ENCODE results near the gene GRIK1.
A peak's percentile ranks its signal among the peaks of the same experiment; 100 is the strongest.

The GRIK1 gene

DNA sequence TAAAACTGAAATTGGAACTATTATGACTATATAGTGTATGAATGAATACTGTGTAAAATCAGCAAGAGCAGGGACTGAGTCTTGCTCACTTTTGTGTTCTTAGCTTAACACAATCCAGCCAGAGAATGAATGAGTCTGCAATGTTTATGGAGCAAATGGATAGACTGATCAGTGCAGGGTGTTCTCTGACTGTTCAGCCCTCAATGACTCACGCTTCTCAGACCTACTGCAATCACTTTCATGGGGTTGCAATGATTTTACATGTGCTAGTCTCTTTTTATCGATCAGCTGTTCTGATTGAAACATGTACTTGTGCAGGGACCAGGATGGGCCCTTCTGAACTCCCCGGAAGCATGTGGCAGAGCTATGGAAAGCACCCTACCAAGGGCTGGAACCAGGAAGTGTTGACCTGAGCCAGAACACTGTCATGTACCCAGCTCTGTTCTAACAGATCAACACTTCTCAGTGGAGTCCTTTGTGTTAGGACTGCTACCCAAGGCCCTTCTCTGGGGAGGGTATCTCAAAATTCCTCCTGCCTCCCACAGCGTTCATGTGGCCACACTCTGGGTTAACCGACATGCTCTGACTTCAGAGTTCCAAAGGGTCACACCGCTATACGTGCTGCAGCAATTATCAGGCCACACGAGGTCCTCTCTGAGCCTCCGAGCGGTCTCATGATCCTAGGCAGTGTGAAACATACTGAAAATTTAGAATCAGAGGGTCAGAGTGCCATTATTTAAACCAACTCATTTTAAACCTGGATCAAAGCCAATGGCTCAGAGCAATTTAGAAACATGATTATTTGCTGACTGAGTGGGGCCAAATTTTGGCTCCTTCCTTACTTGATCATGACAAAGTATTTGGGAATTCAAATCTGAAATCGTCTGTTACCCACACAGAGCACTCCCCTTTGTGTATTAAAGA, 35.2 kb downstream of the GRIK1 start:
- DNase-seq: no peak

DNA sequence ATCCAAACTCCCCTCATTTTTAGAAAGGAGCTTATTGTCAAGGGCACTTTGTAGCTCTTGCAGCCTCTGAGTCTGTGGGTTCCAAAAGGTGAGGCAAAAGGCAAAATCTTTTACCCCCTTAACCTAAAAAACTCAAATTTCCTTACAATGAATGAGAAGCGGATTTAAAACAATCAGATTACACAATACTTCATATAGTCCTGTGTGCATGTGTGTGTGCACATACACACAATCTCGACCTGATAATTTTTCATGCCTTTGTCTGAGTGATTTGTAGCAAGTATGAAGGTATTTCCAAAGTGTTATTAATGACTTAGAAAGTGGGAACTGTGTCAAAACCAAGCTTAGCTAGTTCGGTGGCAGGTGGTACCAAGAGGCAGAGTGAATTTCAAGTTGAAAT, 42.9 kb downstream of the GRIK1 start:
- no peak for DNase-seq

DNA sequence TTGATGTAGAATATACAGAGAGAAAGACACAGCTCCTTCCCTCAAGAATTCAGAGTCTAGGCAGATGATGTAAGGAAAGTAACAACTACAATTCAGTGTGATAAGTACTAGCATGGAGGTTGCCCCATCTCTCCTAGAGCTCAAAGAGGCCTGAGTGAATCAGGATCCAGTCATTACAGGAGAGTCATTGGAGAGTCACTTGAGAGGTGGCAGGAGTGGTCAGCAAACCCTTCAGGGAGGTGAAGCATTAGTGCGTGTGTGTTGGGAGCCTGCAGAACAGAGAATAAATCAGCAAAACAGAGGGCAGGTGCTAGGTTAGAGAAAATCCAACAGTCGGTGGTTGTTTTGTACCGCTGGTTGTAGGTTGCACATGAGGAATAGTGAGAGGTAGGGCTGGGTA, 46.1 kb downstream of the GRIK1 start:
- DNase-seq: no peak

DNA sequence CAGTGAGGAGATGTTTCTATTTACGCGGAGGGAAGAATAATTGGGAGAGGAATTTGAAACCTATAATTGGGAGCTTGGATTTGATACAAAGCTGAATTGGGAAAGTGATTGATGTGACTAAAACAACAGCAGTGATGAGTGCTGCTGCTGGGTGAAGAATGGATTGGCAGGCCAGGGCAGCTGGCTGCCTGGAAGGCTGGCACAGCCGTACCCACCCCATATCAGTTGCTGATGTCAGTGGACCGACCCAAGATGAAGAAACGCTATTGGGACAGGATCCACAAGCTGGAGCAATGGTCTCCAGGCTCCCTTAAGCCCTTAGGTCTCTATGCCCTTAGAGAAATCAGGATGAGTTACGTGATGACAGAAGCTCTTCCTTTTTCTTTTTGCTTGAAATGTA, 47.4 kb downstream of the GRIK1 start:
- no peak for DNase-seq

DNA sequence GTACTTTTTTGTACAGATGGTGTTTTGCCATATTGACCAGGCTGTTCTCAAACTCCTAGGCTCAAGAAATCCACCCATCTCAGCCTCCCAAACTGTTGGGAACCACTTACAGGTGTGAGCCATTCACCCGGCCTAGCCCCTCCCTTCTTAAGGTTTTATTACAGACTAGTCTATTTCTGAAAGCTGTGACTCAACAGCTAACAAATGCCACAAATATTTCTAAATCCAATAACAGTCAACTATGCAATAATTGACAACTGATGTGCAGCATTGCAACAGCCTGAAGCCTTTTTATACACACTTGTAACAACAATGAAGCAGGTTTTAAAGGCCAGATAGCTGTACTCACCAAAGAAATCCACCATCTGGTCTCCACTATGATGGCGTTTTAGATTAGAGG, 51.4 kb downstream of the GRIK1 start:
- no peak for DNase-seq

DNA sequence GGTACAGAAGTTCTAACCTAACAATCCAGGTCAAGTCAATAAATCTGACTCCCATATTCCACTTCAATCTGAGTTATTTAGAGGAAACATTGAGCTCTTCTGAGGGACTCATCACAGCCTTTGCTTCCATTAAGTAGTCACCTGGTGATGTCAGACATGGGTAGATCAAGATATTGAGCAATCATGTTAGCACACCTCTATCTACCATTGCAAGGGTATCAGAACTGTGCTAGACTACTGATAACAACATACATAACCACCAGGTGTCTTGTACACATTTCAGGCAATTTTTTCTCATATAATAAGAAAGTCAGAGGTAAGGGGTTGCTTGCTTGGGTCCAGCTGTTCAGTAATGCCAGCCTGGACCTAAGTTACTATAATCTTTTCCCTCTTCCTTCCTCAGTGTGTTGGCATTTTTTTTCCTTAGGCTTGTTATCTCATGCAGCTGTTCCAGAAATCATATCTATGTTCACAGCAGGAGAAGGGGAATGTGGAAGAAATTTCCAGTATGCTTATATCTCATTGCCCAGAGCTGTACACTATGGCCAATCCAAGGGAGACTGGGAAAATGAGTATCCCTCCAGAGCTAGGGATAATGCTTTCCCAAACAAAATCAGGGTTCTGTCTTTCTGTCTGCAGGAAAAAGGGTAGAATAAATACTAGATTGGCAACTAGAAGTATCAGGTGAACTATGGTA, 52.3 kb downstream of the GRIK1 start:
- no peak for DNase-seq

DNA sequence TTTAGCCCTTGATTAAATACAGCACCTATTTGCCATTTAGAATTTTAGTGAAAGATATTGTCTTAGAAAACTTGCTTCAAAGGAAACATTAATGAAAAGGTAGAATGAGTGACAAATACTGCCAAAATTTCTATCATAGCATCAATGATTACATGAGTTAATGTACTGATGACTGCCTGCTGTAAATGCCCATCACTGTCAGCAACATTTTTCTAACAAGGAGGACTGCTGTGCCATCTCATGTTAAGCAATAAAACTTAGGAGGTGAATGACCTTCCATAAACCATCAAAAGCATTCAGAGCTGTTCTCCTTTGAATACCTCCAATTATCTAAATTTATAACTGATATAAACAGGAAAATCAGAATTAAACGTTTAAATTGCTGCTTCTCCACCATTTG, 54.3 kb downstream of the GRIK1 start:
- DNase-seq: no peak

DNA sequence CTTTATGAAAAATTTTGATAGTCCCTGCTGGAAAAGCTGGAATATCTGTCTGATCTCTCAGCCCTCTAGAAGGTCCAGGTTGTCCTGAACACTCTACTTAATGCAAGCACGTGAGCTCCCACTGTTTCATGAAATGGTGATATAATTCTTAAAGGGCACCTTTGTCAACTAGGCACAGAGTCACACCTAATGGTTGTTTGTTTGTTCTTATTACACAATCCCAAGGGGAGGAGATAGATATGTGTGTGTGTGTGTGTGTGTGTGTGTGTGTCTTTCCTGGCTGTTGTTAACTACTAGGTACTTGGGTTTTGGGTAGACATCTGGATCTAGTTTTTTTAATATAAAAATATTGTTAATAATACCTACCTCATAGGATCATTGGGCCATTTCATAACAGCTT, 63.9 kb downstream of the GRIK1 start:
- no peak for DNase-seq

DNA sequence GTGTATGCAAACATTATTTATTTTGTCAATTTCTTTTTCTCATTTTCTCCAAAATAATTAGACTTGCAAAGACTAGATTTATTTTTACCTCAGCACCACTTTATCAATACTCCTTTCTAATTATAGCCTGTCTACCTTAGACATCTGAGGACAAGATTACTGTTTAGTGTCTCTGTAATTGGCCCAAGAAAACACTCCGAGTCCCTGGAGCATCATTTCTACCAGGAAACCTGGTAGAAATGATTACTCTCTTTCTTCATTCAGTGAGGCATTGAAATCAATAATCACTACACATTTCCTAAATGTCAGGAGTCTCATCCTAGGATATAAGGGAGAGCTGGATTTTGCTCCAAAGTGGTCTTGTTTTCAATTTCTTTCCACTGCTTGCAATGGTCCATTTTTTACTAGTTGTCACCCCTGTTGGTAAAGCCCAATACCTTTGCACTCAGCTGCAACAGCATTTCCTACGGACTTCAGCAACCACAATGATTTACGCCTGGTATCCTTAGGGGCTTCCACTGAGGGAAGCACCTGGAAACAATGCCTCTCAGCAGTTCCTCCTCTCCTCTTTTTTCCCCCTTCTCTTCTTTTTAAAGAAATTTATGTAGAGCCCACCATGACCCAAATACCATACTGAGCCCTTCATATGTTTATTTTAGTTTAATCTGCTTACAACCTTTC, 64.6 kb downstream of the GRIK1 start:
- DNase-seq: no peak

DNA sequence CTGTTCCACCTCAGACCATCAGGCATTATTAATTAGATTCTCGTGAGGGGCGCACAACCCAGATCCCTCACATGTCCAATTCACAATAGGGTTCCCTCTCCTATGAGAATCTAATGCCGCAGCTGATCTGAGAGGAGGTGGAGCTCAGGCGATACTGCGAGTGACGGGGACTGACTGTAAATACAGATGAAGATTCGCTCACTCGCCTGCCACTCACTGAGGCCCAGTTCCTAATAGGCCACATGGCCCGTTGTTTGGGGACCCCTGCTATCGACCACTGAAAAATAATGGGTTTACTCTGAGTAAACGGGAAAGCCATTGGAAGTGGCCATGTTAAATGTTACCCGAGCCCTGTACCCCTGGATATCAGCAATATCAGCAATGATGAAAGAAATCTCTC, 65.9 kb downstream of the GRIK1 start:
- no peak for DNase-seq

DNA sequence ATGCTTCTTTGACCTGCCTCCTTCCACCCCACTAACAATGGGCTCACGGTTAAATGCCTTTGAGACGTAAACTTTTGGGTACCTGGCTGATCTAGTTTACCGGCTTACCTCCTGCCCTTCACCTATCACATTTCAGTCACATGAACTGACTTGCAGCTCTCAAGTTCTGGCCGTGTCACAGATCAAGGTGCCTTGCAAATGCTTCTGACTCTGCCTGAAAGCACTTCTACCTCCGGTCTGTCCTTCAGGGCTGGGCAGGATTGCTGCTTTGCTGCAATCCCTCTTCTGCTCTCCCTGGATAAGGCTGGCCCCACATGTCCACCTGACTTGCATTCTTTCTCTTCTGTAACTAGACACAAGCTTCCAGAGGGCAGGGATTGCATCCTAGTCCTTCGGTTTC, 69.0 kb downstream of the GRIK1 start:
- DNase-seq: no peak

DNA sequence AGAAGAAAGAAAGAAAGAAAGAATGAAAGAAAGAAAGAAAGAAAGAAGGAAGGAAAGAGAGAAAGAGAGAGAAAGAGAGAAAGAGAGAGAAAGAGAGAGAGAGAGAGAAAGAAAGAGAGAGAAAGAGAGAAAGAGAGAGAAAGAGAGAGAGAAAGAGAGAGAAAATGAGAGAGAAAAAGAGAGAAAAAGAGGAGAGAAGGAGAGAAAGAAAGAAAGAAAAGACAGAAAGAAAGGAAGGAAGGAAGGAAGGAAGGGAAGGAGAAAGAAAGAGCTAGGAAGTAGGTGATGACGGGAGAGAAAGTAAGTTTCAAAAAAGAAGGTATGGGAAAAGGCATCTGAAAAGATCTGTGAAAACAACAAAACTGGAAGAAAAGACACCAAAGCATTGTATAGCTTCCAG, 72.0 kb downstream of the GRIK1 start:
- DNase-seq: no peak

DNA sequence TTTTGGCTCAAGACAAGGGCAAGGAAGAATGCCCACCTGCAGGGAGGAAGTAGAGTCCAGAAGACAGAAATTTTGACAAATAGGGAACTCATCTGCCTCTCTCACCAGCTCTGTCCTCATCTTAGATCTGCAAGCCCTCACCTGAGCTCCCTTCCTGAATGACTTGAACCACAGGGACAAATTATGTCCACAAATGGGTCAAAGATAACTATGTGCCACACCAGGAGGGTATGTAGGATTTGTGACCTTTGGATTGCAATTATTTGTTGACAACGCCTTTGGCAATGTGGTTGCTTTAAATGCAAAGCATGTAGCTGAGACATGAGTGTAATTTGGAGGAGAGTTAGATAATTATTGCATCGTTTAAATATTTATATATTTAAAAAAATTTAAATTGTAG, 79.5 kb downstream of the GRIK1 start:
- DNase-seq: no peak

DNA sequence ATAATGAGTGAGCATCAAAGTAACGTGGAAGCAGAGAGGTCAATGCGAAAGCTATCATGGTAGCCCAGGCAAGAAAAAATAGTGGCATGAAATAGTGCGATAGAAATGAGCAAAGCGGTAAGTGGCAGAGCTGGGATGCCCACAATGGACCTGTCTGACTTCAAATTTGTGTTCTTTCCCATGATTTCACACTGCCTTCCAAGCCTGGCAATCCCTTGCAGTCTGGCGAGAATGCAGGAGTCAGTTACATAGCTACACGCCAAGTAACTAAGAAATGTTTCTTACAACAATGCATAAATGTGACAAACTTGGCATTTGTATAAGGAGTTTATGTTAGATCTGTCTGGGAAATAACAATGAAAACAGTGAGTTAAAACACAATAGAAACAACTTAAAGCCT, 82.6 kb downstream of the GRIK1 start:
- no peak for DNase-seq

DNA sequence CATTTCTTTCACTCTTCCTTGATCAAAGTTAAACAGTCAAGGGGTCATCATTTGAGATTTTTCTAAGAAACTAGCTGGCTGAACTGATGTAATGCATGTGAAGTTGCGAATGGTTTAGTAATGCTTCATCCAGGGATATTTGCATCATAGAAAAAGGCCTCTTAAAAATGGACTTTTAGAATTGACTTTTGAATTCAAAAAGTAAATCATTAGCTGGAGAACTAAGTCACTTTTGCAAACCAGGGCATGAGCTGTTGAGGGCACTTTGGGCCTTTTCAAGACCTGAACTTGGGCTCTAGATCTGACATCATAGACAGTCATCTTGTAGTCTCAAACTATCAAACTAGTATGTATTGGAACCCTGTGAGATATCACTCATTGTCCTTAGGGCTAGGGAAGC, 85.0 kb downstream of the GRIK1 start:
- no peak for DNase-seq

DNA sequence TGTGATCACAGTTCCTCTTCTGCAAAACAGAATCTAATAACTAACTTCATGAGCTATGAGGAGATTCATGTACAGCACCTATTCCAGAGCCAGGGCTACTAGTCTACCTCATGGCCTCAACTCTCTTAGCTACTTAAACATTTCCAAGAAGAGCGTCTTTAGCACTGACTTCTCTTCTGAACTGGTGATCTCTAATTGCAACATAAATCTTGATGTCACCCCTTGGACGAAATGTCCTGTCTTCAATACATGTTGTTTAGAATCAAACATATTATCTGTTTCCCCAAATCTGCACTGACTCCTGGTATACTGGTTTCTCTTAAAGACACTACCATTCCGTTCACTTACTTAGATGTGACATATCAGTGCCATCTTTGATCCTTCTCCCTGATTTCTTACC, 88.2 kb downstream of the GRIK1 start:
- no peak for DNase-seq

DNA sequence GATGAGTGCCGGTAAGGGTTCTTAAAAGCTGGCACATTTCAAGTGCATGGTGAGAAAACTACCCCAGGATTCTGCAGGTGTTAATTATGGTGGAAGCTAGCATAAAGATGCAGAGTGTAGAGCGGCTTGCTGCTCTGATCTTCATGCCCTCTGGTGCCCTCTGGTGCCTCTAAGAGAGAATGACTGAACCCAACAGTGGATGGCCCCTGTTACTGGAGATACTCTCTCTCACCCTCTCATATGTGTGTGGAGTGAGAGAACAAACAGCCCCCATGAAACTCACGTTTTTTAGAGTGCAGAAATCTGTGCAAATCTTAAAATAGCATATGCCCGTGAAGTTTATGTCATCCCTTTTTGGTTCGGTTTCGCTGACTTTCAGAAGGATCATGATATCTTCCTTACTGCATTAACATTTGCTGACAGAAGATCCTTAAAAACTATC, 90.0 kb downstream of the GRIK1 start:
- DNase-seq: peak; percentile 22 to 27

DNA sequence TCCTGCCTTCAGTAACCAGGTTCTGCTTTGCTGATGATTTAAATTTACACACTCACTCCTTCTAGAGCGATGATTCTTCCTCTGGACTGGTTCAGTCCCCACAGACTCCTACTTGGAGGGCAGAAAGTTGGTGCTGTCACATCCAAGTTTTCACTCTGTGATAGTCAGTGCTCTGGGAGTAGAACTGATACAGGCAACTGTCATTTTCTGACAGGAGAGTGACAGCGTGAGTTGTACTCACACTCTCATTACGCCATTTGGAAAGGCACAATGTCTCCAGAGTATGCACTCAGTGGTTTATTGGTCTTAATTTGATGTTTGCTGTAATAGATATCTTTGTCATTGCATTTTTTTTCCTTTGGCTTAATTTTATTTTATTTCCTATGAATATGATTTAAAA, 96.0 kb downstream of the GRIK1 start:
- DNase-seq: no peak

DNA sequence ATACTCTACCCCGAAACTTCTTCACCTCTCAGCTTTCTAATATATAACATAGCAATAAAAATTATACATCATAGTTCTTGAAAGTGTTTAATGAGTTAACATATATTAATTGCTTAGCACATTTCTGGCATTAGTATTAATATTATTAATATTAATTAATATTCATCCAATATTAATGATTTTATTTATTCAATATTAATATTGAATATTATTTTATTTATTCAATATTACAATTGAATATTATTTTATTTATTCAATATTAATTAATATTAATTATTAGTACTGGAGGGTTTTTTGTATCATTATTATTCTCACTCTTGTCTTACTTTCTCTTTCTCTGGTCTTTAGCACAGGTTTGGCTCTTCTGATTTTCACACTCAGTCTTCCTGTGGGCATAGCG, 105.2 kb downstream of the GRIK1 start:
- no peak for DNase-seq

DNA sequence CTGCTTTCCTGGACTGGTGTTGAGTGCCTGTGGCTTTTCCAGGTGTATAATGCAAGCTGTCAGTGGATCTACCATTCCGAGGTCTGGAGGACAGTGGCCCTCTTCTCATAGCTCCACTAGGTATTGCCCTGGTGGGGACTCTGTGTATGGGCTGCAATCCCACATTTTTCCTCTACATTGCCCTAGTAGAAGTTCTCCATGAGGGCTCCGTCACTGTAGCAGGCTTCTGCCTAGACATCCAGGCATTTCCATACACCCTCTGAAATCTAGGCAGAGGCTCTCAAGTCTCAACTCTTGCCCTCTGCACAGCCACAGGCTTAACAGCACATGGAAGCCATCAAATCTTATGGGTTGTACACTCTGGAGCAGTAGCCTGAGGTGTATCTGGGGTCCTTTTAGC, 107.6 kb downstream of the GRIK1 start:
- no peak for DNase-seq

DNA sequence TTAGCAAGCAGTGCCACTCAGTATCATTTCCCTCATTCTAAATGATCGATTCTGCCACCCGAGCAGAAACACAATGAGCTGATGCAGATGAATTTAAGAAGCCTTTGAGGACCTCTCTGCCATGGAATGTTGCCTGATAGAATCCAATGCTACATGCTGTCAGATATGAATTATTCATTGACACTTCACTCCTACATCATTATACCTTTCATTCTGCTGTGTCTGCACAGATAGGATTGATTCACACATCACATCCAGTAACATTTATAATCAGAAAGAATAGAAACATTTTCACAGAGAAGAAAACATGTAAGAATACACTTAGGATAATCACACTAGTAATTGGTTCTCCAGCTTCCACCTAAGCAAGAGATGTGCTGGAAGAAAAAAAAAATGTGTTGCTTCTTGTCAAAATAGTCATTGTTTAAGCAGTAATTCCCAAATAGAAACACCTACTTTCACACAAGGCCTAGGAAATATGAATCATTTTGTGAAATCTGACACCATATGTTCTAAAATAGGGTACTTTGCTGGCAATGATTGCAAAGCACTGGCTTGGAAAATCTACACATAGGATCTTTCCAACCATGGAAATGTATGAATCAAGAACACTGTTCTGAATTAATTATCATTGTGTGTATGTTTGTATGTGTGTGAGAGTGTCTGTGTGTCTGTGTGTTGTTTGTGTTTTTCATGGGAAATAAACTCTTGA, 110.1 kb downstream of the GRIK1 start:
- DNase-seq: no peak

DNA sequence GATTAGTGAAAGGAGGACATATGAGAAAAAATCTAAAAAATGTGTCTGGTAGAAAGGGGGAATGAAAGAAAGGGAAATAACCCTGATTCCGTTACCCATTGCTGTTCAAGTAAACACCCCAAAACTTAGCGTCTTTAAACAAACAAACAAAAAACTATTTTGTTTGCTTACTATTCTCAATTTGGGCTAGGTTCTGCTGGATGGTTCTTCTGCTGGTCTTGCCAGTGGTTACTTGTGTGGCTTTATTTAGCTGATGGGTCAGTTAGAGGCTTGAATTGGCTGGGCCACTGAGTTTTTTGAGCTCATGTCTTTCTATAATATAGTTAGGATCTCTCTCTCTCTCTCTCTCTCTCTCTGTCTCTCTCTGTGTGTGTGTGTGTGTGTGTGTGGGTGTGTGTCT, 112.1 kb downstream of the GRIK1 start:
- no peak for DNase-seq

DNA sequence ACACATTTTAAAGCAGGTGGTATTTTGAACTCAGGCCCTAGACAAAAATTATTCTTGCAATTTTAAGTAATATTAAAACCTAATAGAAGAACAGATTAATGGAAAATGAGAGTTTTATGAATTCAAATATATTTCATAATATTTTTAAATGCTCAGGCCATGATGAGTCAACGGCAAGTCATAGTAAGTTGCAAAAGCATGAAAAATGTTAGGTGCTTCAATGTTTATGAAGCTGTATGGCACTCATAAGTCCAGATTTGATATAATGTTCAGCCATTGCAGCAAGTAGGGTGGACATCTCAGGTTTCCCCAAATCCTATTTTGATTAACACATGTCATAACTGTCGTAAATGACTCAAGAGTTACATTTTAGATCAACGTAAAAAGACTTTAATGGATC, 112.6 kb downstream of the GRIK1 start:
- no peak for DNase-seq

Data from stimulated activated CD4-positive, alpha-beta T cell treated with anti-CD3 and anti-CD28 coated beads, Interleukin-2, amount 100 ng/mL, for 24 hours (primary cell).